Measurements from ENCODE around the gene LCE1F.

DNA sequence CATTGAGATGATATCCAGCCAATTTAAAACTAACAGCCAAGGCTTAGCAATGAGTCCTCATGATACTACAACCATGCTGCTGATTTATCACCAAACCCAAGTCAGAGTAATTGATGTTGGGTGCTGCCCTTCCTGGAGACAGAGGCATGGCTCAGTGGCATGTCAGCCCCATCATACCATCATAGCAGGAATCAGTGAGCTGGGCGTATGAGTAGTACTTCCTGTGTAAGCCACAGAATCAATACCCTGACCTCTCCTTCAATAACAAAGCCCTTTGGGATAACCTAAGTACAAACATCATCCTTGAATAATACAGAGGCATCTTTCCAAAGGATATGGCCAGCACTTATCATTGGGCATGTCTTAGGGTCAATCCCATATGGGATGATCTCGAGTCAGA lies 8.2 kb downstream of the LCE1F start:
- TF ChIP-seq AHR (CRISPR knock-in tag; IDR thresholded peaks at IDR 0.05) (no peak), HNRNPK (IDR thresholded peaks at IDR 0.05; ENCODE audit: low read depth, low read length, poor library complexity, severe bottlenecking) (no peak), ZSCAN9 (CRISPR knock-in tag; IDR thresholded peaks at IDR 0.05; ENCODE audit: borderline replicate concordance) (no peak), SOX13 (IDR thresholded peaks at IDR 0.05) (no peak), SOX13 (CRISPR knock-in tag; conservative IDR thresholded peaks at IDR 0.05 in 1 of 2, IDR thresholded peaks at IDR 0.05 in 1 of 2) (no peak)
- TF ChIP-seq, protein P1, sequence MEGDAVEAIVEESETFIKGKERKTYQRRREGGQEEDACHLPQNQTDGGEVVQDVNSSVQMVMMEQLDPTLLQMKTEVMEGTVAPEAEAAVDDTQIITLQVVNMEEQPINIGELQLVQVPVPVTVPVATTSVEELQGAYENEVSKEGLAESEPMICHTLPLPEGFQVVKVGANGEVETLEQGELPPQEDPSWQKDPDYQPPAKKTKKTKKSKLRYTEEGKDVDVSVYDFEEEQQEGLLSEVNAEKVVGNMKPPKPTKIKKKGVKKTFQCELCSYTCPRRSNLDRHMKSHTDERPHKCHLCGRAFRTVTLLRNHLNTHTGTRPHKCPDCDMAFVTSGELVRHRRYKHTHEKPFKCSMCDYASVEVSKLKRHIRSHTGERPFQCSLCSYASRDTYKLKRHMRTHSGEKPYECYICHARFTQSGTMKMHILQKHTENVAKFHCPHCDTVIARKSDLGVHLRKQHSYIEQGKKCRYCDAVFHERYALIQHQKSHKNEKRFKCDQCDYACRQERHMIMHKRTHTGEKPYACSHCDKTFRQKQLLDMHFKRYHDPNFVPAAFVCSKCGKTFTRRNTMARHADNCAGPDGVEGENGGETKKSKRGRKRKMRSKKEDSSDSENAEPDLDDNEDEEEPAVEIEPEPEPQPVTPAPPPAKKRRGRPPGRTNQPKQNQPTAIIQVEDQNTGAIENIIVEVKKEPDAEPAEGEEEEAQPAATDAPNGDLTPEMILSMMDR (CRISPR knock-in tag; IDR thresholded peaks at IDR 0.05), result no peak

All from HepG2 (cell line).